GM20000 (cell line): Measurements from ENCODE around the gene AASS.
"Not testable (repeated sequence)": the region's sequence is repeated elsewhere in the genome, so short reads cannot be mapped to it uniquely, and the experiment has no call there.

Experiments used
- DNase-seq: peaks from one replicate; pipeline ENCODE4 v3.0.0; 2012; ENCODE audit warnings: low spot score
- CTCF ChIP-seq: IDR thresholded peaks from 2 replicates; pipeline ENCODE4 v1.5.1; 2012; ENCODE audit warnings: mild to moderate bottlenecking, control low read depth; ENCODE audit errors: extremely low read depth, missing control alignments

Gene AASS

DNA sequence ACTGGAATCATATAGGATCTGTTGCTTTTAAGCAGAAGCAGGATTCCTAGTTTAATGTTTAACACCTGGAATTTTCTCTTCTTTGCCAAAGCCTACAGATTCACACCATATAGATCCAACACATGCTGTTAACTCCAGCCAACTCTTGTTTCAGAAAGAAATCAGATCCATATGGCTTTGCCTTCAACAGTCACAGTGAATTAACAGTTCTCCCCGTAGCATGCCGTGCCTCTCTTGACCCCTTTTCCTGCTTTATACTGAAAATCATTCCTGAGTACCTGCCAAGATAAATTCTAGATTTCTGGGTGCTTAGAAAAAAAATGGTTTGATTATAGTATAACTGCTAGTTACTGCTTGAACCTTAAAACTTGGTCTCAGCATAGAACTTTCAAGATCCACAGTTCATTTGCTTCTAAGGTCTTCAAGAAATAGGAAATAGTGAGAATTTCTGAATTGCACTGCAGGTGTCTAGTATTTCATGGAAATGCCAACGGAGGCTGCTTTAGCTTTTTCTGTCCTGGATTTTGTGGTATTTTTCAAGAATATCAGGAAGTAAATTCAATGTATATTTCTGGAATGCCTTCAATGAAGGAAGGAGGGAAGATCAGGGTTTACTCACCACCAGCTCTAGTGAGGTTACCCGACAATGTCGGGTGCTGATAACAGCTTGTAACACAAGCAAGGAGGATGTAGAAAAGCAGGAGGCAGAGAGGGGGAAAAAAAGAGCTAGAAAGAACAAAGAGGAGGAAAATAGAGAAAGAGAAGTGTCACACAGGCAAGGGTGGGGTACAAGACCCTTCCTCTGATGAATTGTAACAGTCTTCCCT, 6.6 kb downstream of the AASS start:
- TF ChIP-seq CTCF = no peak
- no peak for DNase-seq

GRCh38 chr7:122136639-122137245, 7.3 kb downstream of the AASS start:
- no peak for DNase-seq
- TF ChIP-seq CTCF = no peak

DNA sequence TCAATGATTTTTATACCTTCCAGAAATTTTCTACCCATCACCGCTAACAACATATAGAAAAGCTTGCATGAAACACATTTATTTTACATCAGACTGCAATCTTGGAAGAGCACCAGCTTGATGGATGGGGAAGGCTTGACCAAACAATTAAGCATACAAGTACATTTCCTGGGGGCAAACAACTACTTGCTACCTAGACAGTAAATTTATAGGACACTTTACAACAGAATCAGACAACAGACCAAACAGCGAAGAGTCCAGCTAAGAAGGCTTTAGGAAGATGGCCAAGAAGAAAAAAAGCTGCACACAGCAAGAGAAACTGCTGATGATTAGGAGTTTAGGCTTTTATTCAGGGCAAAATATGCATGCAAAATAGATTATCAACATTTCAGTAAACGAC, 8.0 kb downstream of the AASS start:
- no peak for TF ChIP-seq CTCF
- no peak for DNase-seq

DNA sequence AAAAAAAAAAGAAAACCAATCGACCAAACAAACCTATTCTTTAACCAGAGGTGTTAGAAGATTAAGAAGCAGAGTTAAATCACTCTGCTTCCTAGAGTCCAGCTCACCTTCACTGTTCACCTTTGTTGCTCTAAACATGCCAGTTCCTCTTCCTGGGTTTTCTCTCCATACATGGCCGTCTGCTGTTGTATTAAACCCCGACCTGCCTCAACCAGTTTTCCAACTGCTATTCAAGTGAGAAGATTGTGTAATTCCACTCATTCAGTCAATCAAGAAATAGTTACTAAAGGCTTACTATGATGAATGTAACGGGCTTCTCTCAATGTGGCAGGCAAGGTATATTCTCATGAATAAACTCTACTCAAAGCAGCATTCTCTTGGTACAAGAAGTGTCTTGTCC, 8.8 kb downstream of the AASS start:
- no peak for DNase-seq
- no peak for TF ChIP-seq CTCF

- DNase-seq = not testable (repeated sequence)
These were observed 9.3 kb downstream of the AASS start for GRCh38 chr7:122134793-122135192.

DNA sequence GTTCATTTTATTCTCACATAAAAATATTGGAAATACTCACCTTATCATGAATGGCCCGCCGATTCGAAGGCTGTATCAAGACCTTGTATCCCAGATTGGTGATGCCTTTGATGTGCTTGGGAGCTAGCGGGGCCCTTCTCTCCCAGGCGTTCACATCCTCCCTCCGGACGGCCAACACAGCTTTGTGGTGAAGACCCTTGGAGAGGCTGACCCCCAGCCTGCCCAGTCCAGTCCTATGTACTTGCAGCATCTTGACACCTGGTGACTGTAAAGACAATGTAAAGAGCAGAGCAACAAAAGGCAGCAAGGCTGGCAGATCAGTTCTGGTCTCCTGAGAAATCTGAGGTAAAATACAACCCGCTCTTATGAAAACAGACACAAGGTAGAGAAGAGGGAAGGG, 10.6 kb downstream of the AASS start:
- DNase-seq = no peak
- TF ChIP-seq CTCF = no peak

GRCh38 chr7:122132341-122132740, 11.7 kb downstream of the AASS start:
- TF ChIP-seq CTCF = no peak
- DNase-seq = no peak

GRCh38 chr7:122123746-122124145, 20.3 kb downstream of the AASS start:
- no peak for DNase-seq
- no peak for TF ChIP-seq CTCF
